Activated CD8-positive, alpha-beta T cell treated with anti-CD3 and anti-CD28 coated beads, Interleukin-2, amount 10 ng/mL, durations not matched to agents 7 days and 5 days (primary cell): Measurements from ENCODE around the gene PRKG1. TPM values are rescaled to one million over a fixed set of nuclear protein-coding genes. Genes with fewer than 3 reads are reported as not detected.
"Not testable (repeated sequence)": the region's sequence is repeated elsewhere in the genome, so short reads cannot be mapped to it uniquely, and the experiment has no call there.

ENCODE experiments used
- ATAC-seq: fragments of 150-1000 bp; cut with Tn5 transposase; one replicate; pipeline ENCODE4 v1.10.0; 2021; ENCODE audit warnings: moderate library complexity
- CTCF ChIA-PET: fragments of 350-600 bp; sonication (Branson Sonifier 250); formaldehyde crosslinking; loops from one replicate; lab custom pipeline; 2021; ENCODE audit warnings: antibody characterized with exemption; lab: Charles Lee
- POLR2A ChIA-PET: fragments of 350-600 bp; sonication (Branson Sonifier 250); formaldehyde crosslinking; loops from one replicate; lab custom pipeline; 2021; ENCODE audit warnings: antibody characterized with exemption; lab: Charles Lee
- DNase-seq: peaks from one replicate; pipeline ENCODE4 v3.0.0-alpha.2; 2020
- H3K27ac Mint-ChIP-seq: one replicate; pipeline ENCODE4 v1.8.0; 2021; ENCODE audit warnings: mild to moderate bottlenecking, mixed read lengths
- H3K27me3 Mint-ChIP-seq: one replicate; pipeline ENCODE4 v1.8.0; 2021; ENCODE audit warnings: low read depth, mixed read lengths
- H3K36me3 Mint-ChIP-seq: one replicate; pipeline ENCODE4 v1.8.0; 2021; ENCODE audit warnings: low read depth, mixed read lengths
- H3K4me1 Mint-ChIP-seq: one replicate; pipeline ENCODE4 v1.8.0; 2021; ENCODE audit warnings: low read depth, mixed read lengths
- H3K4me3 Mint-ChIP-seq: one replicate; pipeline ENCODE4 v1.8.0; 2021; ENCODE audit warnings: mild to moderate bottlenecking, mixed read lengths
- H3K9me3 Mint-ChIP-seq: one replicate; pipeline ENCODE4 v1.8.0; 2022; ENCODE audit warnings: mixed read lengths; ENCODE audit not compliant: insufficient read depth
- total RNA-seq, 2 experiments: library from RNA; stranded (reverse); gene quantifications; one replicate each; pipeline ENCODE4 v1.2.3, GENCODE V29; 2021

The PRKG1 gene
- total RNA-seq, 2 experiments from 2014 or later, result not detected

- H3K27me3 Mint-ChIP-seq, result no peaks in the 10 kb centered on the region
- DNase-seq (no peak), ATAC-seq (no peak)
- no peak overlapping the region for H3K4me3 Mint-ChIP-seq
- H3K27ac Mint-ChIP-seq, result no peak overlapping the region
- ChIA-PET POLR2A (no interaction called here), CTCF (interaction anchor here (0.8 to 1.6 kb wide), 2 partner anchors 333 to 539 kb away, joined by 3 to 5 read pairs; no protein-coding TSS in a partner anchor)
- H3K9me3 Mint-ChIP-seq, result no peaks in the 10 kb centered on the region
- H3K36me3 Mint-ChIP-seq, result no peaks in the 10 kb centered on the region
- H3K4me1 Mint-ChIP-seq, result no peaks in the 10 kb centered on the region
Measured at GRCh38 chr10:51421853-51422252, 347.6 kb downstream of the PRKG1 start.

GRCh38 chr10:51422311-51423120, 348.2 kb downstream of the PRKG1 start:
- Mint-ChIP-seq H3K27ac (no peak overlapping the region), H3K36me3 (no peaks in the 10 kb centered on the region), H3K4me3 (no peak overlapping the region), H3K9me3 (no peaks in the 10 kb centered on the region), H3K4me1 (no peaks in the 10 kb centered on the region), H3K27me3 (no peaks in the 10 kb centered on the region)
- ChIA-PET CTCF (interaction anchor here (0.8 to 1.6 kb wide), 2 partner anchors 332 to 538 kb away, joined by 3 to 5 read pairs; no protein-coding TSS in a partner anchor), POLR2A (no interaction called here)
- DNase-seq, result peak; percentile 44
- no peak for ATAC-seq

- H3K4me3 Mint-ChIP-seq, result no peak overlapping the region
- H3K4me1 Mint-ChIP-seq, result no peaks in the 10 kb centered on the region
- no peak for DNase-seq
- POLR2A ChIA-PET, result no interaction called here
- H3K27me3 Mint-ChIP-seq, result no peaks in the 10 kb centered on the region
- H3K9me3 Mint-ChIP-seq, result no peaks in the 10 kb centered on the region
- H3K27ac Mint-ChIP-seq, result no peak overlapping the region
- CTCF ChIA-PET, result no interaction called here
- no peaks in the 10 kb centered on the region for H3K36me3 Mint-ChIP-seq
- no peak for ATAC-seq
Measured at GRCh38 chr10:51423121-51423452, 348.8 kb downstream of the PRKG1 start.

- H3K4me3 Mint-ChIP-seq, result no peak overlapping the region
- H3K9me3 Mint-ChIP-seq, result no peaks in the 10 kb centered on the region
- no peaks in the 10 kb centered on the region for H3K4me1 Mint-ChIP-seq
- H3K27me3 Mint-ChIP-seq, result no peaks in the 10 kb centered on the region
- DNase-seq (no peak), ATAC-seq (no peak)
- ChIA-PET CTCF (no interaction called here), POLR2A (no interaction called here)
- H3K27ac Mint-ChIP-seq, result no peak overlapping the region
- no peaks in the 10 kb centered on the region for H3K36me3 Mint-ChIP-seq
Measured at GRCh38 chr10:51425431-51425830, 351.1 kb downstream of the PRKG1 start.

- ATAC-seq (no peak), DNase-seq (no peak)
- ChIA-PET POLR2A (no interaction called here), CTCF (interaction anchor here (1.1 to 1.6 kb wide), 2 partner anchors 9 to 12 kb away, joined by 3 to 4 read pairs; no protein-coding TSS in a partner anchor)
- Mint-ChIP-seq H3K27me3 (no peaks in the 10 kb centered on the region), H3K9me3 (no peaks in the 10 kb centered on the region), H3K4me3 (no peak overlapping the region), H3K27ac (no peak overlapping the region), H3K4me1 (no peaks in the 10 kb centered on the region), H3K36me3 (no peaks in the 10 kb centered on the region)
Measured at GRCh38 chr10:51427758-51428157, 353.5 kb downstream of the PRKG1 start.

GRCh38 chr10:51430506-51430905, 356.2 kb downstream of the PRKG1 start:
- POLR2A ChIA-PET, result no interaction called here

DNA sequence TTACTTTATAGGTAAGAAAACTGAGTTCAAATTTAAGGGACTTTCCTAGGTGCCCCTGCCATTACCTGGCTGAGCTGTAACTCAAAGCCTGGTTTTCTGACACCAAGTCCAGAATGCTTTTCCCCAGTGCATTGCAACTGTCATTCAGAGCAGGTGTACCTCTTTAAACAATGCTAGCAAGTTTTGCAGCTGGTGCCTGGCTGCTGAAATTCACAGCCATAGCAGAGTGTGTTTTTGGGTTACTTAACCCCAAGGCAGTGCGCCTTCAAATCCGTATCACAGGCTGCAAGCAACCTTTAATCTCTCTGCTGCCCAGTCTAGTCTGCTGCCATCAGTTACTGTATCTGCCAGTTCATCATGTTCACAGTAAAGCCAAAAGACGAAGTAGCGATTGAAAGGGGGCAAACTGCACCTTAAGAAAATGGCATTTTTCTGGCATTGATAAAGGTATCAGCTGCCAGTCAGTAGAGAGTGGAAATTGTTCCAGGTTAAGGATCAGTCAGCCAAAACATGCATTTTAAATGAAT, 359.7 kb downstream of the PRKG1 start:
- ChIA-PET CTCF (no interaction called here), POLR2A (no interaction called here)
- H3K4me1 Mint-ChIP-seq, result no peaks in the 10 kb centered on the region
- no peaks in the 10 kb centered on the region for H3K9me3 Mint-ChIP-seq
- H3K27ac Mint-ChIP-seq, result no peak overlapping the region
- DNase-seq (no peak), ATAC-seq (no peak)
- H3K4me3 Mint-ChIP-seq, result no peak overlapping the region
- H3K27me3 Mint-ChIP-seq, result no peaks in the 10 kb centered on the region
- H3K36me3 Mint-ChIP-seq, result no peaks in the 10 kb centered on the region

More at GRCh38 chr10:51430506-51430905, 356.2 kb downstream of the PRKG1 start:
- DNase-seq, result no peak
- H3K27ac Mint-ChIP-seq, result no peak overlapping the region
- CTCF ChIA-PET, result no interaction called here
- no peaks in the 10 kb centered on the region for H3K27me3 Mint-ChIP-seq
- no peaks in the 10 kb centered on the region for H3K36me3 Mint-ChIP-seq
- ATAC-seq, result no peak
- no peaks in the 10 kb centered on the region for H3K9me3 Mint-ChIP-seq
- no peak overlapping the region for H3K4me3 Mint-ChIP-seq
- H3K4me1 Mint-ChIP-seq, result no peaks in the 10 kb centered on the region

DNA sequence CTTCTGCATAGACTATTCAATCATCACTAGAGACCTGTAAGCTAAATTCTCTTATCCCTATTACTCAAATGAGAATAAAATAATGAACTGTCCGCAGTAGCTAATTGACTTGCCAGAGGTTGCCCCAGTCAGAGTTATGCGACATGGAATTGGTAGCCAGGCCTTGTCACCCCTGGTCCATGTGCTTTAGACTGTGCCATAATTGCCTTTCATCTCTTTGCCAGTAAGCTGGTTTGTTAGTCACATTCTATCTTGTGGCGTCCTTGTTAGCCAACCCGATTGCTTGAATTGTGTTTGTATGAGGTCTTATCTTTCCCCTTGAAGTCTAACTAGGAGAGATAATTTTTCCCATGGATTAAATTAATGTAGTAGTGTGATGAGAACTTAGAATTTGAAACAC, 362.5 kb downstream of the PRKG1 start:
- Mint-ChIP-seq H3K36me3 (no peaks in the 10 kb centered on the region), H3K9me3 (no peaks in the 10 kb centered on the region), H3K27ac (no peak overlapping the region), H3K4me3 (no peak overlapping the region), H3K27me3 (no peaks in the 10 kb centered on the region), H3K4me1 (no peaks in the 10 kb centered on the region)
- no peak for DNase-seq
- ChIA-PET POLR2A (no interaction called here), CTCF (interaction anchor here (1.1 kb wide), 1 partner anchor 9 kb away, joined by 4 read pairs; no protein-coding TSS in a partner anchor)
- ATAC-seq, result no peak

GRCh38 chr10:51439645-51440044, 365.4 kb downstream of the PRKG1 start:
- H3K9me3 Mint-ChIP-seq, result no peaks in the 10 kb centered on the region
- ATAC-seq (no peak), DNase-seq (no peak)
- no peaks in the 10 kb centered on the region for H3K4me1 Mint-ChIP-seq
- no peak overlapping the region for H3K27ac Mint-ChIP-seq
- H3K4me3 Mint-ChIP-seq, result no peak overlapping the region
- H3K36me3 Mint-ChIP-seq, result no peaks in the 10 kb centered on the region
- POLR2A ChIA-PET, result no interaction called here
- CTCF ChIA-PET, result interaction anchor here (0.9 kb wide), 1 partner anchor 12 kb away, joined by 3 read pairs; no protein-coding TSS in a partner anchor
- no peaks in the 10 kb centered on the region for H3K27me3 Mint-ChIP-seq

- H3K27ac Mint-ChIP-seq, result no peak overlapping the region
- no peaks in the 10 kb centered on the region for H3K36me3 Mint-ChIP-seq
- CTCF ChIA-PET, result no interaction called here
- no peaks in the 10 kb centered on the region for H3K9me3 Mint-ChIP-seq
- H3K4me1 Mint-ChIP-seq, result no peaks in the 10 kb centered on the region
- ATAC-seq (no peak), DNase-seq (no peak)
- POLR2A ChIA-PET, result no interaction called here
- no peaks in the 10 kb centered on the region for H3K27me3 Mint-ChIP-seq
- no peak overlapping the region for H3K4me3 Mint-ChIP-seq
Measured at GRCh38 chr10:51445588-51445987, 371.3 kb downstream of the PRKG1 start.

- no peaks in the 10 kb centered on the region for H3K4me1 Mint-ChIP-seq
- H3K4me3 Mint-ChIP-seq, result no peak overlapping the region
- DNase-seq (no peak), ATAC-seq (no peak)
- ChIA-PET POLR2A (no interaction called here), CTCF (no interaction called here)
- H3K27ac Mint-ChIP-seq, result no peak overlapping the region
- H3K36me3 Mint-ChIP-seq, result no peaks in the 10 kb centered on the region
- H3K27me3 Mint-ChIP-seq, result no peaks in the 10 kb centered on the region
- no peaks in the 10 kb centered on the region for H3K9me3 Mint-ChIP-seq
Measured at GRCh38 chr10:51447119-51447518, 372.8 kb downstream of the PRKG1 start.

DNA sequence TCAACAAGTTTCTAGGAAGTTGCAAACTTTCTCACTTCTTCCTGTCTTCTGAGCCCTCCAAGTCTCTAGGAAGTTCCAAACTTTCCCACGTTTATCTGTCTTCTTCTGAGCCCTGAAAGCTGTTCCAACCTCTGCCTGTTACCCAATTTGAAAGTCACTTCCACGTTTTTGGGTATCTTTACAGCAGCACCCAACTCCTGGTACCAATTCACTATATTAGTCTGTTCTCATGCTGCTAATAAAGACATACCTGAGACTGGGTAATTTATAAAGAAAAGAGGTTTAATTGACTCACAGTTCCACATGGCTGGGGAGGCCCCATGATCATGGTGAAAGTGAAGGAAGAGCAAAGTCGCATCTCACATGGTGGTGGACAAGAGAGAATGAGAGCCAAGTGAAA, 381.5 kb downstream of the PRKG1 start:
- H3K4me3 Mint-ChIP-seq, ATAC-seq, H3K36me3 Mint-ChIP-seq, POLR2A ChIA-PET, H3K27ac Mint-ChIP-seq, DNase-seq, H3K9me3 Mint-ChIP-seq, H3K27me3 Mint-ChIP-seq, CTCF ChIA-PET, H3K4me1 Mint-ChIP-seq: not testable (repeated sequence)
